Liver (tissue), 2 donors: ENCODE results near the gene HS1BP3.

Source experiments
- TF ChIP-seq, protein P1 (sequence below): IDR thresholded peaks from 2 replicates; pipeline ENCODE4 v1.6.1; 2016; ENCODE audit warnings: antibody characterized with exemption
- TF ChIP-seq, protein P2 (sequence below): fragments of 150-350 bp; IDR thresholded peaks from 2 replicates; pipeline ENCODE4 v1.5.1; 2017; ENCODE audit warnings: improper control_type of control experiment, low read depth, low read length; ENCODE audit not compliant: missing input control
- donor health status: healthy.

DNA sequence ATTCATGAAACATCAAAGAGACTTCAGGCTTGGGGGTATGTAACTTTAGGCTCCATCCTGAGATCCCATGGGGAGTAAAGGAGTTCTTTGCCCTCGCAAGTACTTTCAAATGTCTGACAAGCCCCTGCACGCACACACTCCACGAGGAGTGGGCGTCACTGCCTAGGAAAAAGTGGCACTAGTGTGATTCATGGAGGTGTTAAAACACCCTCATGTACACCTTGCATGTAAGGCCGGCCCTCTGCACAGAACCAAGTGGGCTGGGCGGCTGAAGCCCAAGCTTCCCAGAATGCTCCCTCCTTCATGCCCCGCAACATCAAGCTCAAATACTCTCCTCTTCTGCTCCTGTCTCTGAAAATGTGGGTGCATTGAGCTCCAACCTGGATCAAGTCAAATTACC is 7.8 kb downstream of the HS1BP3 start:
- TF ChIP-seq, protein P1, sequence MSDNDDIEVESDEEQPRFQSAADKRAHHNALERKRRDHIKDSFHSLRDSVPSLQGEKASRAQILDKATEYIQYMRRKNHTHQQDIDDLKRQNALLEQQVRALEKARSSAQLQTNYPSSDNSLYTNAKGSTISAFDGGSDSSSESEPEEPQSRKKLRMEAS, result no peak
- TF ChIP-seq, protein P2, sequence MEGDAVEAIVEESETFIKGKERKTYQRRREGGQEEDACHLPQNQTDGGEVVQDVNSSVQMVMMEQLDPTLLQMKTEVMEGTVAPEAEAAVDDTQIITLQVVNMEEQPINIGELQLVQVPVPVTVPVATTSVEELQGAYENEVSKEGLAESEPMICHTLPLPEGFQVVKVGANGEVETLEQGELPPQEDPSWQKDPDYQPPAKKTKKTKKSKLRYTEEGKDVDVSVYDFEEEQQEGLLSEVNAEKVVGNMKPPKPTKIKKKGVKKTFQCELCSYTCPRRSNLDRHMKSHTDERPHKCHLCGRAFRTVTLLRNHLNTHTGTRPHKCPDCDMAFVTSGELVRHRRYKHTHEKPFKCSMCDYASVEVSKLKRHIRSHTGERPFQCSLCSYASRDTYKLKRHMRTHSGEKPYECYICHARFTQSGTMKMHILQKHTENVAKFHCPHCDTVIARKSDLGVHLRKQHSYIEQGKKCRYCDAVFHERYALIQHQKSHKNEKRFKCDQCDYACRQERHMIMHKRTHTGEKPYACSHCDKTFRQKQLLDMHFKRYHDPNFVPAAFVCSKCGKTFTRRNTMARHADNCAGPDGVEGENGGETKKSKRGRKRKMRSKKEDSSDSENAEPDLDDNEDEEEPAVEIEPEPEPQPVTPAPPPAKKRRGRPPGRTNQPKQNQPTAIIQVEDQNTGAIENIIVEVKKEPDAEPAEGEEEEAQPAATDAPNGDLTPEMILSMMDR, result no peak
